Measurements from ENCODE around the gene B4GALNT3.

B4GALNT3 gene

GRCh38 chr12:539540-540310 is 80.0 kb downstream of the B4GALNT3 start:
- no peaks in the 10 kb centered on the region for H3K9me3 ChIP-seq (ENCODE audit: insufficient read depth, low read length)
- DNase-seq (ENCODE audit: low read depth, low spot score): no peak
- H3K36me3 ChIP-seq (ENCODE audit: insufficient read depth, insufficient read length, low read length): peaks cover 21% of the 10 kb centered on the region
- no peaks in the 10 kb centered on the region for H3K27me3 ChIP-seq (ENCODE audit: insufficient read depth, insufficient read length)
- H3K4me1 ChIP-seq (ENCODE audit: insufficient read depth, insufficient read length): peaks cover 27% of the 10 kb centered on the region
- TF ChIP-seq ZNF274 (IDR thresholded peaks at IDR 0.05; ENCODE audit: low read depth, low read length) (no peak), SUZ12 (IDR thresholded peaks at IDR 0.05; ENCODE audit: extremely low read depth, insufficient read depth, insufficient read length) (no peak), YY1 (IDR thresholded peaks at IDR 0.05; ENCODE audit: insufficient read depth, insufficient read length) (no peak)
- no peak overlapping the region for H3K9ac ChIP-seq (ENCODE audit: insufficient read length, low read depth)
- no peak overlapping the region for H3K4me3 ChIP-seq (ENCODE audit: insufficient read length, low read depth)

GRCh38 chr12:541676-542324 is 82.1 kb downstream of the B4GALNT3 start:
- Histone ChIP-seq H3K9ac (ENCODE audit: insufficient read length, low read depth) (peak overlapping the region; percentile 52), H3K4me1 (ENCODE audit: insufficient read depth, insufficient read length) (peaks cover 28% of the 10 kb centered on the region), H3K27me3 (ENCODE audit: insufficient read depth, insufficient read length) (no peaks in the 10 kb centered on the region), H3K4me3 (ENCODE audit: insufficient read length, low read depth) (no peak overlapping the region), H3K36me3 (ENCODE audit: insufficient read depth, insufficient read length, low read length) (peaks cover 14% of the 10 kb centered on the region), H3K9me3 (ENCODE audit: insufficient read depth, low read length) (no peaks in the 10 kb centered on the region)
- peak; percentile 33 for DNase-seq (ENCODE audit: low read depth, low spot score)
- TF ChIP-seq YY1 (IDR thresholded peaks at IDR 0.05; ENCODE audit: insufficient read depth, insufficient read length) (no peak), SUZ12 (IDR thresholded peaks at IDR 0.05; ENCODE audit: extremely low read depth, insufficient read depth, insufficient read length) (no peak), ZNF274 (IDR thresholded peaks at IDR 0.05; ENCODE audit: low read depth, low read length) (no peak)

- peaks cover 28% of the 10 kb centered on the region for H3K4me1 ChIP-seq (ENCODE audit: insufficient read depth, insufficient read length)
- H3K36me3 ChIP-seq (ENCODE audit: insufficient read depth, insufficient read length, low read length): peaks cover 17% of the 10 kb centered on the region
- H3K4me3 ChIP-seq (ENCODE audit: insufficient read length, low read depth): no peak overlapping the region
- no peaks in the 10 kb centered on the region for H3K27me3 ChIP-seq (ENCODE audit: insufficient read depth, insufficient read length)
- H3K9ac ChIP-seq (ENCODE audit: insufficient read length, low read depth): peak overlapping the region; percentile 52
- DNase-seq (ENCODE audit: low read depth, low spot score): peak; percentile 23
- H3K9me3 ChIP-seq (ENCODE audit: insufficient read depth, low read length): no peaks in the 10 kb centered on the region
- TF ChIP-seq YY1 (IDR thresholded peaks at IDR 0.05; ENCODE audit: insufficient read depth, insufficient read length) (no peak), SUZ12 (IDR thresholded peaks at IDR 0.05; ENCODE audit: extremely low read depth, insufficient read depth, insufficient read length) (no peak), ZNF274 (IDR thresholded peaks at IDR 0.05; ENCODE audit: low read depth, low read length) (no peak)
Observed at GRCh38 chr12:542395-543113, 82.8 kb downstream of the B4GALNT3 start.

GRCh38 chr12:543114-543451 is 83.3 kb downstream of the B4GALNT3 start:
- no peak for TF ChIP-seq SUZ12 (IDR thresholded peaks at IDR 0.05; ENCODE audit: extremely low read depth, insufficient read depth, insufficient read length)
- TF ChIP-seq YY1 (IDR thresholded peaks at IDR 0.05; ENCODE audit: insufficient read depth, insufficient read length): no peak
- TF ChIP-seq ZNF274 (IDR thresholded peaks at IDR 0.05; ENCODE audit: low read depth, low read length): no peak
- H3K36me3 ChIP-seq (ENCODE audit: insufficient read depth, insufficient read length, low read length): peaks cover 18% of the 10 kb centered on the region
- H3K9ac ChIP-seq (ENCODE audit: insufficient read length, low read depth): no peak overlapping the region
- peaks cover 28% of the 10 kb centered on the region for H3K4me1 ChIP-seq (ENCODE audit: insufficient read depth, insufficient read length)
- DNase-seq (ENCODE audit: low read depth, low spot score): no peak
- H3K27me3 ChIP-seq (ENCODE audit: insufficient read depth, insufficient read length): no peaks in the 10 kb centered on the region
- no peaks in the 10 kb centered on the region for H3K9me3 ChIP-seq (ENCODE audit: insufficient read depth, low read length)
- H3K4me3 ChIP-seq (ENCODE audit: insufficient read length, low read depth): no peak overlapping the region

- H3K36me3 ChIP-seq (ENCODE audit: insufficient read depth, insufficient read length, low read length): peaks cover 26% of the 10 kb centered on the region
- H3K4me3 ChIP-seq (ENCODE audit: insufficient read length, low read depth): no peak overlapping the region
- H3K9me3 ChIP-seq (ENCODE audit: insufficient read depth, low read length): no peaks in the 10 kb centered on the region
- no peak overlapping the region for H3K9ac ChIP-seq (ENCODE audit: insufficient read length, low read depth)
- peaks cover 28% of the 10 kb centered on the region for H3K4me1 ChIP-seq (ENCODE audit: insufficient read depth, insufficient read length)
- DNase-seq (ENCODE audit: low read depth, low spot score): no peak
- no peaks in the 10 kb centered on the region for H3K27me3 ChIP-seq (ENCODE audit: insufficient read depth, insufficient read length)
- TF ChIP-seq ZNF274 (IDR thresholded peaks at IDR 0.05; ENCODE audit: low read depth, low read length): no peak
- no peak for TF ChIP-seq SUZ12 (IDR thresholded peaks at IDR 0.05; ENCODE audit: extremely low read depth, insufficient read depth, insufficient read length)
- TF ChIP-seq YY1 (IDR thresholded peaks at IDR 0.05; ENCODE audit: insufficient read depth, insufficient read length): no peak
Observed at GRCh38 chr12:544142-544541, 84.4 kb downstream of the B4GALNT3 start.

- Histone ChIP-seq H3K27me3 (ENCODE audit: insufficient read depth, insufficient read length) (no peaks in the 10 kb centered on the region), H3K4me3 (ENCODE audit: insufficient read length, low read depth) (no peak overlapping the region), H3K4me1 (ENCODE audit: insufficient read depth, insufficient read length) (peaks cover 28% of the 10 kb centered on the region), H3K36me3 (ENCODE audit: insufficient read depth, insufficient read length, low read length) (peaks cover 31% of the 10 kb centered on the region), H3K9me3 (ENCODE audit: insufficient read depth, low read length) (no peaks in the 10 kb centered on the region), H3K9ac (ENCODE audit: insufficient read length, low read depth) (no peak overlapping the region)
- no peak for TF ChIP-seq SUZ12 (IDR thresholded peaks at IDR 0.05; ENCODE audit: extremely low read depth, insufficient read depth, insufficient read length)
- TF ChIP-seq YY1 (IDR thresholded peaks at IDR 0.05; ENCODE audit: insufficient read depth, insufficient read length): no peak
- no peak for TF ChIP-seq ZNF274 (IDR thresholded peaks at IDR 0.05; ENCODE audit: low read depth, low read length)
- no peak for DNase-seq (ENCODE audit: low read depth, low spot score)
Observed at GRCh38 chr12:544941-545635, 85.3 kb downstream of the B4GALNT3 start.

Measured in NT2/D1 (cell line).